Fibroblast of upper back skin (primary cell): ENCODE results near the gene THNSL1.
"Not testable (repeated sequence)": the region's sequence is repeated elsewhere in the genome, so short reads cannot be mapped to it uniquely, and the experiment has no call there.

Source experiments
- DNase-seq: peaks from one replicate; pipeline ENCODE4 v3.0.0-alpha.2; 2013

The THNSL1 gene

GRCh38 chr10:25016376-25017153 lies at the start of gene THNSL1:
THNSL1 (plus strand) TSS chr10:25016612; CDS start chr10:25023224, 6,612 bp downstream.
- DNase-seq, result peak; percentile 99

GRCh38 chr10:24966962-24967481 lies 49.4 kb upstream of the THNSL1 start:
- no peak for DNase-seq

GRCh38 chr10:24968349-24968748 lies 48.1 kb upstream of the THNSL1 start:
- no peak for DNase-seq

GRCh38 chr10:24968951-24969350 lies 47.5 kb upstream of the THNSL1 start:
- DNase-seq, result not testable (repeated sequence)

GRCh38 chr10:24969841-24970281 lies 46.6 kb upstream of the THNSL1 start:
- DNase-seq, result peak; percentile 55

- no peak for DNase-seq
Observed at GRCh38 chr10:24971374-24971773, 45.0 kb upstream of the THNSL1 start.

GRCh38 chr10:24973163-24973562 lies 43.2 kb upstream of the THNSL1 start:
- peak; percentile 18 for DNase-seq

GRCh38 chr10:24974976-24975375 lies 41.4 kb upstream of the THNSL1 start:
- peak; percentile 88 for DNase-seq

- DNase-seq, result no peak
Observed at GRCh38 chr10:24979685-24980084, 36.7 kb upstream of the THNSL1 start.

- DNase-seq, result peak; percentile 19
Observed at GRCh38 chr10:24981161-24981710, 35.2 kb upstream of the THNSL1 start.

- no peak for DNase-seq
Observed at GRCh38 chr10:24982319-24983112, 33.9 kb upstream of the THNSL1 start.

- DNase-seq, result no peak
Observed at GRCh38 chr10:24983130-24983529, 33.3 kb upstream of the THNSL1 start.

GRCh38 chr10:24983946-24984345 lies 32.5 kb upstream of the THNSL1 start:
- DNase-seq, result peak; percentile 38

- no peak for DNase-seq
Observed at GRCh38 chr10:24984906-24985305, 31.5 kb upstream of the THNSL1 start.

GRCh38 chr10:24988831-24989640 lies 27.4 kb upstream of the THNSL1 start:
- no peak for DNase-seq

GRCh38 chr10:24989867-24990266 lies 26.5 kb upstream of the THNSL1 start:
- peak; percentile 8 for DNase-seq

- no peak for DNase-seq
Observed at GRCh38 chr10:24991298-24991697, 25.1 kb upstream of the THNSL1 start.

GRCh38 chr10:24992512-24993133 lies 23.8 kb upstream of the THNSL1 start:
- no peak for DNase-seq

- DNase-seq, result no peak
Observed at GRCh38 chr10:24993237-24993958, 23.0 kb upstream of the THNSL1 start.

GRCh38 chr10:24995072-24995471 lies 21.3 kb upstream of the THNSL1 start:
- DNase-seq, result no peak

GRCh38 chr10:24998044-24998443 lies 18.4 kb upstream of the THNSL1 start:
- DNase-seq, result no peak
